Bronchial epithelial cell (primary cell): ENCODE results near the gene ZP2. TPM values are rescaled to one million over a fixed set of nuclear protein-coding genes. Genes with fewer than 3 reads are reported as not detected.
A peak's percentile ranks its signal among the peaks of the same experiment; 100 is the strongest.

ENCODE experiments used
- DNase-seq: peaks from one replicate; pipeline ENCODE4 v3.0.0-alpha.2; 2010; ENCODE audit warnings: low read depth
- FAIRE-seq: peaks from 2 replicates; lab custom pipeline; 2011; peaks lifted over from hg19 to GRCh38; lab: Jason Lieb, UNC
- H3K27me3 ChIP-seq: 2 replicates; pipeline ENCODE4 v1.5.1; 2011; ENCODE audit warnings: low read length; ENCODE audit not compliant: control insufficient read depth, insufficient read depth
- H3K36me3 ChIP-seq: 2 replicates; pipeline ENCODE4 v1.5.1; 2011; ENCODE audit warnings: low read length; ENCODE audit not compliant: control insufficient read depth, insufficient read depth
- H3K4me3 ChIP-seq: 2 replicates; pipeline ENCODE4 v1.5.1; 2011; ENCODE audit warnings: mild to moderate bottlenecking, low read depth, low read length, control low read depth
- CTCF ChIP-seq: IDR thresholded peaks from 2 replicates; pipeline ENCODE4 v1.5.1; 2011; ENCODE audit warnings: mild to moderate bottlenecking, moderate library complexity, low read length, control low read depth, inconsistent platforms; ENCODE audit not compliant: insufficient read depth, severe bottlenecking
- total RNA-seq: library from RNA; depleted of rRNA; stranded (reverse); fragments of >200 nt; gene quantifications from 2 replicates; pipeline ENCODE4 v1.2.1, GENCODE V29; 2014

Gene ZP2
- total RNA-seq, 1 donor from 2014 or later = not detected

GRCh38 chr16:21223787-21224186 is 12.4 kb upstream of the ZP2 start:
- FAIRE-seq = no peak
- H3K27me3 ChIP-seq = peaks cover 2% of the 10 kb centered on the region
- no peak overlapping the region for H3K4me3 ChIP-seq
- H3K36me3 ChIP-seq = no peaks in the 10 kb centered on the region
- TF ChIP-seq CTCF = no peak
- no peak for DNase-seq

- H3K27me3 ChIP-seq = peaks cover 2% of the 10 kb centered on the region
- no peak for FAIRE-seq
Observed at GRCh38 chr16:21222495-21223337, 11.3 kb upstream of the ZP2 start.

GRCh38 chr16:21219551-21219950 is 8.2 kb upstream of the ZP2 start:
- Histone ChIP-seq H3K36me3 (no peaks in the 10 kb centered on the region), H3K4me3 (no peak overlapping the region), H3K27me3 (peaks cover 2% of the 10 kb centered on the region)
- no peak for FAIRE-seq
- no peak for DNase-seq
- no peak for TF ChIP-seq CTCF

More at GRCh38 chr16:21222495-21223337, 11.3 kb upstream of the ZP2 start:
- Histone ChIP-seq H3K36me3 (no peaks in the 10 kb centered on the region), H3K4me3 (no peak overlapping the region)
- no peak for TF ChIP-seq CTCF
- DNase-seq = no peak

- DNase-seq = peak; percentile 12
- no peak for FAIRE-seq
- TF ChIP-seq CTCF = no peak
- H3K4me3 ChIP-seq = no peak overlapping the region
- H3K36me3 ChIP-seq = no peaks in the 10 kb centered on the region
- H3K27me3 ChIP-seq = no peaks in the 10 kb centered on the region
Observed at GRCh38 chr16:21218153-21218552, 6.8 kb upstream of the ZP2 start.

- Histone ChIP-seq H3K27me3 (no peaks in the 10 kb centered on the region), H3K36me3 (no peaks in the 10 kb centered on the region), H3K4me3 (no peak overlapping the region)
- TF ChIP-seq CTCF = no peak
- no peak for DNase-seq
- FAIRE-seq = no peak
Observed at GRCh38 chr16:21217121-21217520, 5.7 kb upstream of the ZP2 start.
